Astrocyte of the spinal cord (primary cell): ENCODE measurements around the gene NANOG.
"Not testable (repeated sequence)": the region's sequence is repeated elsewhere in the genome, so short reads cannot be mapped to it uniquely, and the experiment has no call there.

ENCODE experiments used
- DNase-seq: peaks from one replicate; pipeline ENCODE4 v3.0.0; 2011; ENCODE audit warnings: low read depth, low spot score
- H3K4me3 ChIP-seq: 2 replicates; pipeline ENCODE4 v1.5.1; 2011; ENCODE audit warnings: low read depth, mild to moderate bottlenecking, low read length, moderate library complexity
- CTCF ChIP-seq: IDR thresholded peaks from 2 replicates; pipeline ENCODE4 v1.5.1; 2012; ENCODE audit warnings: low read depth, mild to moderate bottlenecking, low read length, inconsistent platforms
- in situ Hi-C: cut with HindIII; loops from 2 replicates; pipeline ENCODE4 v1.10.0; 2017; ENCODE audit warnings: low sequenced_read_pairs

NANOG gene

GRCh38 chr12:7835116-7835515 is 45.9 kb downstream of the NANOG start:
- in situ Hi-C loops, result no loop called here
- DNase-seq, result no peak
- no peak for TF ChIP-seq CTCF
- H3K4me3 ChIP-seq, result no peak overlapping the region

GRCh38 chr12:7835766-7836165 is 46.6 kb downstream of the NANOG start:
- no peak overlapping the region for H3K4me3 ChIP-seq
- in situ Hi-C loops, result no loop called here
- DNase-seq, result no peak
- no peak for TF ChIP-seq CTCF

- TF ChIP-seq CTCF, result no peak
- DNase-seq, result no peak
- in situ Hi-C loops, result no loop called here
- H3K4me3 ChIP-seq, result no peak overlapping the region
These were observed 48.2 kb downstream of the NANOG start for GRCh38 chr12:7837366-7837765.

GRCh38 chr12:7839226-7839625 is 50.0 kb downstream of the NANOG start:
- DNase-seq, in situ Hi-C loops: not testable (repeated sequence)

GRCh38 chr12:7839848-7840247 is 50.6 kb downstream of the NANOG start:
- H3K4me3 ChIP-seq, in situ Hi-C loops, DNase-seq: not testable (repeated sequence)

More at GRCh38 chr12:7839226-7839625, 50.0 kb downstream of the NANOG start:
- H3K4me3 ChIP-seq, result not testable (repeated sequence)

- in situ Hi-C loops, DNase-seq, H3K4me3 ChIP-seq: not testable (repeated sequence)
These were observed 53.2 kb downstream of the NANOG start for GRCh38 chr12:7842444-7842843.

GRCh38 chr12:7843149-7843548 is 53.9 kb downstream of the NANOG start:
- H3K4me3 ChIP-seq, DNase-seq, in situ Hi-C loops: not testable (repeated sequence)

GRCh38 chr12:7843583-7843982 is 54.4 kb downstream of the NANOG start:
- DNase-seq, H3K4me3 ChIP-seq, in situ Hi-C loops: not testable (repeated sequence)

- no peak overlapping the region for H3K4me3 ChIP-seq
- DNase-seq, result no peak
- TF ChIP-seq CTCF, result no peak
- in situ Hi-C loops, result no loop called here
These were observed 54.9 kb downstream of the NANOG start for GRCh38 chr12:7844116-7844515.

- DNase-seq, in situ Hi-C loops, H3K4me3 ChIP-seq: not testable (repeated sequence)
These were observed 58.3 kb downstream of the NANOG start for GRCh38 chr12:7847226-7848097.

GRCh38 chr12:7848098-7848422 is 58.9 kb downstream of the NANOG start:
- DNase-seq, H3K4me3 ChIP-seq, in situ Hi-C loops: not testable (repeated sequence)
